ENCODE results near the gene WDR41. TPM values are rescaled to one million over a fixed set of nuclear protein-coding genes. Genes with fewer than 3 reads are reported as not detected.
"Not testable (repeated sequence)": the region's sequence is repeated elsewhere in the genome, so short reads cannot be mapped to it uniquely, and the experiment has no call there.

Gene WDR41
- polyA plus RNA-seq, 1 donor from 2014 or later = 87.6 TPM

DNA sequence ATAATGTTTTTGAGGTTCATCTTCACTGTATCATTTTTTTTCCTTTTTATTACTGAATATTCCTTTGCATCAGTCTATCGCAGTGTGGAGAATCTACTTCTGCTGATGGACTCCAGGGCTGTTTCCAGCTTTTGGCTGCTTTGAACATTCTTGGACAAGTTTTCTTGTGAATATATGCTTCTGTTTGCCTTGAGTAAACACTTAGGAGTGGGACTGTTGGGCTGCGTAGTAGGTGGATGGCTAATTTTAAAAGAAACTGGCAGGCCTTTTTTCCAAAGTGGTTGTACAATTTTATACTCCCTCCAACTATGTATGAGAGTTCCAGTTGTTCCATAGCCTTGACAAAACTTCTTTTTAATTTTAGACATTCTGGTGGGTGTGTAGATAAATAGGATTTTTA is 102.4 kb downstream of the WDR41 start:
- Histone ChIP-seq H3K27ac (ENCODE audit: low read length) (no peak overlapping the region), H3F3A (ENCODE audit: insufficient read depth, low read length, poor library complexity, severe bottlenecking) (no peaks in the 10 kb centered on the region), H3K36me3 (ENCODE audit: insufficient read depth, low read length) (no peaks in the 10 kb centered on the region), H3K27me3 (ENCODE audit: insufficient read depth, low read depth, low read length) (no peaks in the 10 kb centered on the region), H3K79me2 (replicated peaks; ENCODE audit: insufficient read depth, low read length) (no peaks in the 10 kb centered on the region), H4K20me1 (ENCODE audit: insufficient read depth) (no peaks in the 10 kb centered on the region), H3K4me2 (ENCODE audit: low read length) (no peak overlapping the region), H3K9ac (ENCODE audit: low read length) (no peak overlapping the region), H3K4me3 (ENCODE audit: low read length) (no peak overlapping the region), H2AFZ (ENCODE audit: low read depth, low read length) (no peak overlapping the region), H3K9me3 (ENCODE audit: low read length) (no peaks in the 10 kb centered on the region), H3K9me2 (ENCODE audit: insufficient read depth, low read length) (no peaks in the 10 kb centered on the region)
- TF ChIP-seq EP300 (conservative IDR thresholded peaks at IDR 0.05; ENCODE audit: poor library complexity, severe bottlenecking) = no peak
- no peak for TF ChIP-seq EZH2 (IDR thresholded peaks at IDR 0.05; ENCODE audit: borderline replicate concordance, insufficient read depth, low read length, poor library complexity, severe bottlenecking)
- TF ChIP-seq SMC3 (conservative IDR thresholded peaks at IDR 0.05; ENCODE audit: poor library complexity) = no peak
- no peak for TF ChIP-seq REST (IDR thresholded peaks at IDR 0.05; ENCODE audit: borderline replicate concordance)
- TF ChIP-seq TAF1 (IDR thresholded peaks at IDR 0.05; ENCODE audit: low read depth) = no peak
- TF ChIP-seq, protein P1, sequence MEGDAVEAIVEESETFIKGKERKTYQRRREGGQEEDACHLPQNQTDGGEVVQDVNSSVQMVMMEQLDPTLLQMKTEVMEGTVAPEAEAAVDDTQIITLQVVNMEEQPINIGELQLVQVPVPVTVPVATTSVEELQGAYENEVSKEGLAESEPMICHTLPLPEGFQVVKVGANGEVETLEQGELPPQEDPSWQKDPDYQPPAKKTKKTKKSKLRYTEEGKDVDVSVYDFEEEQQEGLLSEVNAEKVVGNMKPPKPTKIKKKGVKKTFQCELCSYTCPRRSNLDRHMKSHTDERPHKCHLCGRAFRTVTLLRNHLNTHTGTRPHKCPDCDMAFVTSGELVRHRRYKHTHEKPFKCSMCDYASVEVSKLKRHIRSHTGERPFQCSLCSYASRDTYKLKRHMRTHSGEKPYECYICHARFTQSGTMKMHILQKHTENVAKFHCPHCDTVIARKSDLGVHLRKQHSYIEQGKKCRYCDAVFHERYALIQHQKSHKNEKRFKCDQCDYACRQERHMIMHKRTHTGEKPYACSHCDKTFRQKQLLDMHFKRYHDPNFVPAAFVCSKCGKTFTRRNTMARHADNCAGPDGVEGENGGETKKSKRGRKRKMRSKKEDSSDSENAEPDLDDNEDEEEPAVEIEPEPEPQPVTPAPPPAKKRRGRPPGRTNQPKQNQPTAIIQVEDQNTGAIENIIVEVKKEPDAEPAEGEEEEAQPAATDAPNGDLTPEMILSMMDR (IDR thresholded peaks at IDR 0.05; ENCODE audit: poor library complexity, severe bottlenecking) = no peak
- no peak for TF ChIP-seq POLR2AphosphoS5 (IDR thresholded peaks at IDR 0.05)
- TF ChIP-seq RAD21 (conservative IDR thresholded peaks at IDR 0.05) = no peak
- TF ChIP-seq MXI1 (conservative IDR thresholded peaks at IDR 0.05; ENCODE audit: poor library complexity, severe bottlenecking) = no peak

DNA sequence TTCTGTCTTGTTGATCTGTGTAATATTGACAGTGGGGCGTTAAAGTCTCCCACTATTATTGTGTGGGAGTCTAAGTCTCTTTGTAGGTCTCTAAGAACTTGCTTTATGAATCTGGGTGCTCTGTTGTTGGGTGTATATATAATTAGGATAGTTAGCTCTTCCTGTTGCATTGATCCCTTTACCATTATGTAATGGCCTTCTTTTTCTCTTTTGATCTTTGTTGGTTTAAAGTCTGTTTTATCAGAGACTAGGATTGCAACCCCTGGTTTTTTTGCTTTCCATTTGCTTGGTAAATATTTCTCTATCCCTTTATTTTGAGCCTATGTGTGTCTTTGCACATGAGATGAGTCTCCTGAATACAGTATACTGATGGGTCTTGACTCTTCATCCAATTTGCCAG is 105.8 kb downstream of the WDR41 start:
- not testable (repeated sequence) for H3K27ac ChIP-seq (ENCODE audit: low read length); H3K4me2 ChIP-seq (ENCODE audit: low read length); H3K9me2 ChIP-seq (ENCODE audit: insufficient read depth, low read length); H3K79me2 ChIP-seq (replicated peaks; ENCODE audit: insufficient read depth, low read length); H4K20me1 ChIP-seq (ENCODE audit: insufficient read depth); H3F3A ChIP-seq (ENCODE audit: insufficient read depth, low read length, poor library complexity, severe bottlenecking); H3K4me3 ChIP-seq (ENCODE audit: low read length); H3K27me3 ChIP-seq (ENCODE audit: insufficient read depth, low read depth, low read length); H3K9ac ChIP-seq (ENCODE audit: low read length); H2AFZ ChIP-seq (ENCODE audit: low read depth, low read length); H3K36me3 ChIP-seq (ENCODE audit: insufficient read depth, low read length); H3K9me3 ChIP-seq (ENCODE audit: low read length)

DNA sequence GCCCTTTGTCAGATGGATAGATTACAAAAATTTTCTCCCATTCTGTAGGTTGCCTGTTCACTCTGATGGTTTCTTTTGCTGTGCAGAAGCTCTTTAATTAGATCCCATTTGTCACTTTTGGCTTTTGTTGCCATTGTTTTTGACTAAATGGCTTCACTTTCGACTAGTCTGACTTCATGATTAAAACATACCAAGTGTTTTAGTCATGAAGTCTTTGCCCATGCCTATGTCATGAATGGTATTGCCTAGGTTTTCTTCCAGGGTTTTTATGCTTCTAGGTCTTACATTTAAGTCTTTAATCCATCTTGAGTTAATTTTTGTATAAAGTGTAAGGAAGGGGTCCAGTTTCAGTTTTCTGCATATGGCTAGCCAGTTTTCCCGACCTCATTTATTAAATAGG is 108.8 kb downstream of the WDR41 start:
- not testable (repeated sequence) for H3F3A ChIP-seq (ENCODE audit: insufficient read depth, low read length, poor library complexity, severe bottlenecking)

More for the DNA sequence above, 108.8 kb downstream of the WDR41 start:
- not testable (repeated sequence) for H3K27me3 ChIP-seq (ENCODE audit: insufficient read depth, low read depth, low read length); H3K79me2 ChIP-seq (replicated peaks; ENCODE audit: insufficient read depth, low read length); H3K9me2 ChIP-seq (ENCODE audit: insufficient read depth, low read length); H2AFZ ChIP-seq (ENCODE audit: low read depth, low read length); H3K36me3 ChIP-seq (ENCODE audit: insufficient read depth, low read length); H4K20me1 ChIP-seq (ENCODE audit: insufficient read depth); H3K4me3 ChIP-seq (ENCODE audit: low read length); H3K9ac ChIP-seq (ENCODE audit: low read length); H3K9me3 ChIP-seq (ENCODE audit: low read length); H3K27ac ChIP-seq (ENCODE audit: low read length); H3K4me2 ChIP-seq (ENCODE audit: low read length)

Other genes with a start within 250 kb of the WDR41 start
- not detected in 2 replicates for gene OTP, start 146.4 kb upstream of the WDR41 start, polyA plus RNA-seq